GM21576 (cell line): ENCODE results near the gene SMIM10.
"Not testable (repeated sequence)": the region's sequence is repeated elsewhere in the genome, so short reads cannot be mapped to it uniquely, and the experiment has no call there.

Experiments used
- ATAC-seq: cut with Tn5 transposase; IDR thresholded peaks from one replicate; pipeline ENCODE4 v1.9.1; 2021; ENCODE audit warnings: mild to moderate bottlenecking, moderate library complexity; ENCODE audit not compliant: unreplicated experiment

SMIM10 gene

GRCh38 chrX:135009838-135010237, 19.0 kb downstream of the SMIM10 start:
- ATAC-seq, result no peak

GRCh38 chrX:135010921-135011320, 20.1 kb downstream of the SMIM10 start:
- no peak for ATAC-seq

GRCh38 chrX:135015523-135016245, 24.9 kb downstream of the SMIM10 start:
- ATAC-seq, result no peak

- ATAC-seq, result not testable (repeated sequence)
These were observed 29.1 kb downstream of the SMIM10 start for GRCh38 chrX:135019890-135020289.

GRCh38 chrX:135023791-135024190, 33.0 kb downstream of the SMIM10 start:
- not testable (repeated sequence) for ATAC-seq

GRCh38 chrX:135024526-135024925, 33.7 kb downstream of the SMIM10 start:
- no peak for ATAC-seq

GRCh38 chrX:135030207-135030963, 39.6 kb downstream of the SMIM10 start:
- ATAC-seq, result not testable (repeated sequence)

GRCh38 chrX:135041149-135042123, 50.6 kb downstream of the SMIM10 start:
- ATAC-seq, result not testable (repeated sequence)
